H1 (cell line): ENCODE measurements around the gene RIPOR2. TPM values are rescaled to one million over a fixed set of nuclear protein-coding genes. Genes with fewer than 3 reads are reported as not detected.

Experiments
- GABPA ChIP-seq: IDR thresholded peaks from 2 replicates; pipeline ENCODE4 v1.6.1; 2011; ENCODE audit warnings: mild to moderate bottlenecking, low read length, moderate library complexity, borderline replicate concordance; ENCODE audit not compliant: insufficient read depth
- RXRA ChIP-seq: IDR thresholded peaks from 2 replicates; pipeline ENCODE4 v1.6.1; 2011; ENCODE audit warnings: low read depth, mild to moderate bottlenecking, low read length, moderate library complexity; ENCODE audit not compliant: insufficient read depth
- SIRT6 ChIP-seq: IDR thresholded peaks from one replicate; pipeline ENCODE4 v1.7.1; 2012; ENCODE audit warnings: low read length, inconsistent platforms
- TEAD4 ChIP-seq: IDR thresholded peaks from 2 replicates; pipeline ENCODE4 v1.6.1; 2012; ENCODE audit warnings: low read depth, low read length, inconsistent platforms, mixed read lengths
- polyA plus RNA-seq, 7 experiments: library from polyadenylated mRNA; depleted of rRNA in 3 of 7; stranded (reverse) in 5 of 7; unstranded in 2 of 7; fragments of >200 nt in 5 of 7; fragments of 200-250 nt in 2 of 7; gene quantifications; 1 replicate in 5 of 7; 2 replicates in 1 of 7; 4 replicates in 1 of 7; pipeline versions ENCODE4 v1.2.1 to v1.2.3, GENCODE V29; 2011 to 2013; ENCODE audit warnings: missing spikeins in 2 of 7, mixed read lengths in 2 of 7
- total RNA-seq: library from RNA; stranded (reverse); fragmentation: NEBNext Ultra II Directional; extraction: Animal tissue kit (Norgen Biotek cat#: 25700); gene quantifications from 2 replicates; pipeline ENCODE4 v1.2.1, GENCODE V29; 2021

RIPOR2 gene
- total and polyA plus RNA-seq, 2 of the 8 experiments (the other 6 are each of a cell fraction or from before 2014, with no cell fraction given), result 16.7 to 45.6 TPM

GRCh38 chr6:24902782-24903181, 33.0 kb downstream of the RIPOR2 start (continued):
- TF ChIP-seq TEAD4 (no peak), GABPA (no peak), RXRA (no peak), SIRT6 (no peak)
